ENCODE measurements around the gene SMIM1. TPM values are rescaled to one million over a fixed set of nuclear protein-coding genes. Genes with fewer than 3 reads are reported as not detected.

The SMIM1 gene
- polyA plus RNA-seq, 3 donors, result 1.1 to 2.7 (median 1.4) TPM

DNA sequence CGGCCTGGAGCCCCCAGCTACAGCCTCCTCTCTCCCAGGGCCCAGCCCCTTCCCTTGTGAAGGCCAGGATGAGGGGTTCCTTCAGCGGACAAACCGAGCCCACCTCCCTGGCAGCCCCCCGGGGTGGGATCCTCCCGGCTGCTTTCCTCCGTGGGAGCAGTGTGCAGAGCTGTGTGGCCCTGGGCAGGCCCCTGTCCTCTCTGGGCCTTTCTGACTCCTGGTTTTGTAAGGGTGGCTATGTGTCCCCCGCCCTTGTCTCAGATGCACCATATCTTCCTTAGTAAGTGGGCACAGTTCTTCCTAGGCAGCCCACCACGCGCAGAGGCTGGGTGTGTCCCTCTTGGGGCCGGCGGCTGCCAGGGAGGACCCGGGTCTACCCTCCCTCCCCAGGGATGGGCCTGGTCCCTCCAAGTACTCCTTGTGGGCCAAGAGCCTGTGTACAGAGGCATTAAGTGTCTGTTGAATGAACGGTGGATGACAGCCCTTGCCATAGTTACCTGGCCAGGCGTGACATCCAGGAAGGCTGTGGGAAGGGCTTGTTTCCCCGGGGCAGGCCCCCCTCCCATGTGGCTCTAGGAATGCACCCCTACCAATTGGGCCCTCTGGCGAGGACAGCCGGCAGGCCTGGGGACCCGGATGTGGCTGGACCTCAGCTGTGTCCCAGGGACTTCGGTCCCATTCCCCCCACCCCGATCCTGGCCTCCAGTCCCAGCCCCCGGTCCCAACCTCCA lies 3.8 kb downstream of the SMIM1 start:
- peaks cover 0 to 14% of the 10 kb centered on the region in 2 donors for H3K27me3 ChIP-seq (ENCODE audit: control insufficient read depth in 2 of 2, insufficient read depth in 2 of 2, low read length in 2 of 2)
- H3K36me3 Mint-ChIP-seq, result peaks cover 24 to 31% of the 10 kb centered on the region in 2 donors
- H3K4me1 ChIP-seq (ENCODE audit: control insufficient read depth in 1 of 2, insufficient read depth in 2 of 2, low read length in 2 of 2), result peaks cover 19 to 32% of the 10 kb centered on the region in 2 donors
- H3K9me3 ChIP-seq (replicated peaks in 1 of 2; ENCODE audit: control insufficient read depth in 1 of 2, insufficient read depth in 1 of 2, low read length in 2 of 2), result no peaks in the 10 kb centered on the region
- H3K27me3 Mint-ChIP-seq (ENCODE audit: low read depth in 3 of 3), result peaks cover 5 to 25% (median 12%) of the 10 kb centered on the region in 3 donors
- whole genome bisulfite sequencing (ENCODE audit: insufficient coverage), result 87% methylated on average over 15 of the region's 21 CpGs
- no peak overlapping the region for H2AFZ ChIP-seq (ENCODE audit: insufficient read depth, low read depth, low read length, poor library complexity, severe bottlenecking)
- H3K4me3 ChIP-seq (replicated peaks in 1 of 3; ENCODE audit: low read depth in 2 of 3, low read length in 3 of 3), result no peak overlapping the region
- no peak overlapping the region for H3K4me2 ChIP-seq (replicated peaks; ENCODE audit: extremely low read depth, low read length, poor library complexity, severe bottlenecking)
- no peak overlapping the region for H3K9ac ChIP-seq (ENCODE audit: insufficient read depth, low read length, poor library complexity, severe bottlenecking)
- no peak overlapping the region for H3K4me3 Mint-ChIP-seq
- H3K27ac ChIP-seq (ENCODE audit: low read depth in 1 of 2, low read length in 2 of 2), result no peak overlapping the region
- H3K36me3 ChIP-seq (replicated peaks in 1 of 2; ENCODE audit: control insufficient read depth in 1 of 2, insufficient read depth in 2 of 2, low read length in 2 of 2), result peaks cover 28 to 30% of the 10 kb centered on the region in 2 donors
- intact Hi-C loops (cut with micrococcal nuclease), result loop anchor here in 1 of 2 donors (10.0 kb wide), 2 partner anchors 128 to 152 kb away; partner anchors contain the start of genes C1orf174 and TPRG1L
- DNase-seq, result no peak
- H4K20me1 ChIP-seq (ENCODE audit: insufficient read depth, low read length), result peaks cover 6% of the 10 kb centered on the region
- peaks cover 0 to 3% (median 0%) of the 10 kb centered on the region in 7 donors for H3K9me3 Mint-ChIP-seq
- peaks cover 20% of the 10 kb centered on the region for H3K4me1 Mint-ChIP-seq
- peak overlapping the region in 1 of 7 donors; percentile 83 for H3K27ac Mint-ChIP-seq
- no peaks in the 10 kb centered on the region for H3K79me2 ChIP-seq (ENCODE audit: insufficient read depth, low read length)
- TF ChIP-seq CTCF (IDR thresholded peaks at IDR 0.05), result no peak

GRCh38 chr1:3777078-3777547 lies 4.6 kb downstream of the SMIM1 start:
- 92% methylated on average over 9 of the region's 10 CpGs for WGBS (ENCODE audit: insufficient coverage)
- Histone ChIP-seq H4K20me1 (ENCODE audit: insufficient read depth, low read length) (peaks cover 6% of the 10 kb centered on the region), H2AFZ (ENCODE audit: insufficient read depth, low read depth, low read length, poor library complexity, severe bottlenecking) (no peak overlapping the region), H3K27me3 (ENCODE audit: control insufficient read depth in 2 of 2, insufficient read depth in 2 of 2, low read length in 2 of 2) (peaks cover 0 to 9% of the 10 kb centered on the region in 2 donors), H3K79me2 (ENCODE audit: insufficient read depth, low read length) (no peaks in the 10 kb centered on the region), H3K9ac (ENCODE audit: insufficient read depth, low read length, poor library complexity, severe bottlenecking) (no peak overlapping the region), H3K27ac (ENCODE audit: low read depth in 1 of 2, low read length in 2 of 2) (no peak overlapping the region), H3K4me1 (ENCODE audit: control insufficient read depth in 1 of 2, insufficient read depth in 2 of 2, low read length in 2 of 2) (peaks cover 16 to 25% of the 10 kb centered on the region in 2 donors), H3K9me3 (replicated peaks in 1 of 2; ENCODE audit: control insufficient read depth in 1 of 2, insufficient read depth in 1 of 2, low read length in 2 of 2) (no peaks in the 10 kb centered on the region), H3K4me2 (replicated peaks; ENCODE audit: extremely low read depth, low read length, poor library complexity, severe bottlenecking) (no peak overlapping the region), H3K36me3 (replicated peaks in 1 of 2; ENCODE audit: control insufficient read depth in 1 of 2, insufficient read depth in 2 of 2, low read length in 2 of 2) (peaks cover 36 to 37% of the 10 kb centered on the region in 2 donors), H3K4me3 (replicated peaks in 1 of 3; ENCODE audit: low read depth in 2 of 3, low read length in 3 of 3) (no peak overlapping the region)
- Mint-ChIP-seq H3K4me1 (peaks cover 15% of the 10 kb centered on the region), H3K9me3 (peaks cover 0 to 2% (median 0%) of the 10 kb centered on the region in 7 donors), H3K27me3 (ENCODE audit: low read depth in 3 of 3) (peaks cover 0 to 18% (median 7%) of the 10 kb centered on the region in 3 donors), H3K27ac (peak overlapping the region in 1 of 7 donors; percentile 83), H3K36me3 (peaks cover 31 to 38% of the 10 kb centered on the region in 2 donors), H3K4me3 (no peak overlapping the region)
- no peak for DNase-seq
- intact Hi-C loops (cut with micrococcal nuclease), result loop anchor here in 1 of 2 donors (10.0 kb wide), 2 partner anchors 128 to 152 kb away; partner anchors contain the start of genes C1orf174 and TPRG1L
- TF ChIP-seq CTCF (IDR thresholded peaks at IDR 0.05), result no peak
